ENCODE measurements around the gene PI16.
"Not testable (repeated sequence)": the region's sequence is repeated elsewhere in the genome, so short reads cannot be mapped to it uniquely, and the experiment has no call there.

PI16 gene

GRCh38 chr6:36929152-36929551 lies 25.4 kb upstream of the PI16 start:
- no peak for DNase-seq (ENCODE audit: low spot score)

GRCh38 chr6:36929607-36930006 lies 24.9 kb upstream of the PI16 start:
- DNase-seq (ENCODE audit: low spot score) = no peak

- DNase-seq (ENCODE audit: low spot score) = no peak
These were observed 24.1 kb upstream of the PI16 start for GRCh38 chr6:36930483-36930882.

- no peak for DNase-seq (ENCODE audit: low spot score)
These were observed 21.4 kb upstream of the PI16 start for GRCh38 chr6:36933102-36933501.

GRCh38 chr6:36933519-36933918 lies 21.0 kb upstream of the PI16 start:
- DNase-seq (ENCODE audit: low spot score) = no peak

GRCh38 chr6:36934901-36935300 lies 19.6 kb upstream of the PI16 start:
- no peak for DNase-seq (ENCODE audit: low spot score)

GRCh38 chr6:36936824-36937223 lies 17.7 kb upstream of the PI16 start:
- DNase-seq (ENCODE audit: low spot score) = no peak

- DNase-seq (ENCODE audit: low spot score) = no peak
These were observed 16.6 kb upstream of the PI16 start for GRCh38 chr6:36937896-36938295.

GRCh38 chr6:36938536-36938935 lies 16.0 kb upstream of the PI16 start:
- DNase-seq (ENCODE audit: low spot score) = no peak

- DNase-seq (ENCODE audit: low spot score) = not testable (repeated sequence)
These were observed 15.5 kb upstream of the PI16 start for GRCh38 chr6:36939005-36939404.

- no peak for DNase-seq (ENCODE audit: low spot score)
These were observed 14.5 kb upstream of the PI16 start for GRCh38 chr6:36940027-36940426.

GRCh38 chr6:36941561-36941960 lies 13.0 kb upstream of the PI16 start:
- DNase-seq (ENCODE audit: low spot score) = not testable (repeated sequence)

- DNase-seq (ENCODE audit: low spot score) = not testable (repeated sequence)
These were observed 12.2 kb upstream of the PI16 start for GRCh38 chr6:36942329-36942728.

- no peak for DNase-seq (ENCODE audit: low spot score)
These were observed 9.9 kb upstream of the PI16 start for GRCh38 chr6:36944650-36945049.

GRCh38 chr6:36945301-36945700 lies 9.2 kb upstream of the PI16 start:
- no peak for DNase-seq (ENCODE audit: low spot score)

GRCh38 chr6:36946526-36946925 lies 8.0 kb upstream of the PI16 start:
- DNase-seq (ENCODE audit: low spot score) = no peak

GRCh38 chr6:36947570-36948351 lies 6.8 kb upstream of the PI16 start:
- no peak for DNase-seq (ENCODE audit: low spot score)

- DNase-seq (ENCODE audit: low spot score) = not testable (repeated sequence)
These were observed 5.5 kb upstream of the PI16 start for GRCh38 chr6:36949076-36949475.

GRCh38 chr6:36949636-36950035 lies 4.9 kb upstream of the PI16 start:
- no peak for DNase-seq (ENCODE audit: low spot score)

- no peak for DNase-seq (ENCODE audit: low spot score)
These were observed 642 bp upstream of the PI16 start for GRCh38 chr6:36953931-36954261.

- DNase-seq (ENCODE audit: low spot score) = no peak
These were observed 598 bp downstream of the PI16 start for GRCh38 chr6:36955136-36955535.

- no peak for DNase-seq (ENCODE audit: low spot score)
These were observed 1.3 kb downstream of the PI16 start for GRCh38 chr6:36955671-36956445.

GRCh38 chr6:36956446-36956820 lies 1.9 kb downstream of the PI16 start:
- no peak for DNase-seq (ENCODE audit: low spot score)
